HepG2 (cell line): ENCODE data around the gene CSNK1G1. TPM values are rescaled to one million over a fixed set of nuclear protein-coding genes. Genes with fewer than 3 reads are reported as not detected.

ENCODE experiments used
- ELF3 ChIP-seq: IDR thresholded peaks from 2 replicates; pipeline ENCODE4 v1.6.1; 2016; ENCODE audit warnings: missing genetic modification reagents, missing compliant biosample characterization
- FOXP4 ChIP-seq: sonication (generic); formaldehyde crosslinking; IDR thresholded peaks from 2 replicates; pipeline ENCODE4 v1.4.0; 2020; ENCODE audit warnings: missing genetic modification reagents
- NFE2 ChIP-seq: sonication (generic); formaldehyde crosslinking; IDR thresholded peaks from 2 replicates; pipeline ENCODE4 v1.4.0; 2020; ENCODE audit warnings: missing genetic modification reagents
- PAWR ChIP-seq: sonication (generic); formaldehyde crosslinking; IDR thresholded peaks from 2 replicates; pipeline ENCODE4 v1.4.0; 2020; ENCODE audit warnings: missing genetic modification reagents, mild to moderate bottlenecking, borderline replicate concordance
- POGZ ChIP-seq: sonication (generic); formaldehyde crosslinking; IDR thresholded peaks from 2 replicates; pipeline ENCODE4 v1.4.0; 2020; ENCODE audit warnings: mild to moderate bottlenecking, missing genetic modification reagents
- TRIM22 ChIP-seq: fragments of 450-650 bp; IDR thresholded peaks from 2 replicates; pipeline ENCODE4 v1.6.1; 2017
- ZBED4 ChIP-seq: sonication (generic); formaldehyde crosslinking; IDR thresholded peaks from 2 replicates; pipeline ENCODE4 v1.4.0; 2020; ENCODE audit warnings: missing genetic modification reagents, borderline replicate concordance
- ZBTB2 ChIP-seq: sonication (generic); formaldehyde crosslinking; IDR thresholded peaks from 2 replicates; pipeline ENCODE4 v1.8.0; 2022; ENCODE audit warnings: low read depth, missing genetic modification reagents
- ZNF276 ChIP-seq: sonication (generic); formaldehyde crosslinking; IDR thresholded peaks from 2 replicates; pipeline ENCODE4 v1.4.0; 2020; ENCODE audit warnings: mild to moderate bottlenecking, low read depth, missing genetic modification reagents
- ZNF281 ChIP-seq: sonication (generic); formaldehyde crosslinking; IDR thresholded peaks from 2 replicates; pipeline ENCODE4 v1.4.0; 2020; ENCODE audit warnings: missing genetic modification reagents, borderline replicate concordance
- ZNF331 ChIP-seq: sonication (generic); formaldehyde crosslinking; IDR thresholded peaks from 2 replicates; pipeline ENCODE4 v1.4.0; 2020; ENCODE audit warnings: missing genetic modification reagents
- ZNF343 ChIP-seq: sonication (generic); formaldehyde crosslinking; IDR thresholded peaks from 2 replicates; pipeline ENCODE4 v1.4.0; 2020; ENCODE audit warnings: mild to moderate bottlenecking, missing genetic modification reagents
- ZNF562 ChIP-seq: sonication (generic); formaldehyde crosslinking; IDR thresholded peaks from 2 replicates; pipeline ENCODE4 v1.8.0; 2022; ENCODE audit warnings: missing genetic modification reagents, borderline replicate concordance
- ZNF605 ChIP-seq: sonication (generic); formaldehyde crosslinking; IDR thresholded peaks from 2 replicates; pipeline ENCODE4 v1.8.0; 2022; ENCODE audit warnings: mild to moderate bottlenecking, missing genetic modification reagents
- ZNF737 ChIP-seq: sonication (generic); formaldehyde crosslinking; IDR thresholded peaks from 2 replicates; pipeline ENCODE4 v1.5.0; 2020; ENCODE audit warnings: missing genetic modification reagents, mild to moderate bottlenecking, borderline replicate concordance
- polyA plus RNA-seq, 8 experiments: library from polyadenylated mRNA; depleted of rRNA in 3 of 8; stranded (reverse) in 7 of 8; unstranded in 1 of 8; fragments of >200 nt; fragmentation: Illumina TruSeq in 4 of 8; extraction: Trizol in 4 of 8; gene quantifications; 2 replicates each; pipeline versions ENCODE4 v1.2.1 to v1.2.3, GENCODE V29; 2011 to 2016; ENCODE audit warnings: low read depth in 4 of 8, missing spikeins in 1 of 8, mixed read lengths in 1 of 8; ENCODE audit not compliant: insufficient read depth in 1 of 8
- total RNA-seq, 5 experiments: library from RNA; depleted of rRNA; stranded (reverse); fragments of >200 nt; fragmentation: Illumina TruSeq; extraction: Trizol; gene quantifications; 2 replicates each; pipeline ENCODE4 v1.2.3, GENCODE V29; 2016; ENCODE audit warnings: low read depth in 1 of 5

Gene CSNK1G1
- total and polyA plus RNA-seq, 2 of the 13 experiments (the other 11 are each of a cell fraction or from before 2014, with no cell fraction given), result 8.5 to 12.6 TPM

- TF ChIP-seq ZNF605 (CRISPR knock-in tag) (no peak), ELF3 (CRISPR knock-in tag) (peak; percentile 71; the same call in 1 of the 2 replicates), NFE2 (CRISPR knock-in tag) (no peak), ZNF343 (CRISPR knock-in tag) (no peak; the same call in 1 of the 2 replicates), ZNF331 (CRISPR knock-in tag) (peak; percentile 94), ZNF276 (CRISPR knock-in tag) (no peak), PAWR (CRISPR knock-in tag) (no peak), ZNF737 (CRISPR knock-in tag) (no peak), ZBTB2 (CRISPR knock-in tag) (no peak), ZNF562 (no peak), ZBED4 (CRISPR knock-in tag) (peak; percentile 67; the same call in 1 of the 2 replicates), TRIM22 (no peak), POGZ (CRISPR knock-in tag) (peak; percentile 80), FOXP4 (CRISPR knock-in tag) (peak; percentile 90), ZNF281 (CRISPR knock-in tag) (peak; percentile 39; the same call in 1 of the 2 replicates)
These were observed 139.1 kb downstream of the CSNK1G1 start (continued) for GRCh38 chr15:64216730-64217428.
